Neural cell (in vitro differentiated cells): ENCODE measurements around the gene ARPC5. TPM values are rescaled to one million over a fixed set of nuclear protein-coding genes. Genes with fewer than 3 reads are reported as not detected.

Experiments used
- H2AFZ ChIP-seq: fragments of 200-600, 300-800 bp; sonication (generic), shearing (Covaris generic); 2 replicates; pipeline ENCODE4 v1.6.0; 2014; ENCODE audit warnings: low read depth, mild to moderate bottlenecking, antibody characterized with exemption, low read length, moderate library complexity
- H3F3A ChIP-seq: fragments of 200-600 bp; shearing (Covaris generic); 2 replicates; pipeline ENCODE4 v1.6.1; 2016; ENCODE audit warnings: mild to moderate bottlenecking, moderate library complexity, mixed read lengths, antibody characterized with exemption, low read length; ENCODE audit not compliant: insufficient read depth, poor library complexity, severe bottlenecking
- H3K27ac ChIP-seq: fragments of 200-600, 300-800 bp; sonication (generic), shearing (Covaris generic); 2 replicates; pipeline ENCODE4 v1.5.1; 2014; ENCODE audit warnings: mild to moderate bottlenecking, low read length, moderate library complexity
- H3K27me3 ChIP-seq: fragments of 300-800, 200-600 bp; sonication (generic), shearing (Covaris generic); 2 replicates; pipeline ENCODE4 v1.6.0; 2014; ENCODE audit warnings: mild to moderate bottlenecking, low read depth, low read length, moderate library complexity; ENCODE audit not compliant: insufficient read depth
- H3K36me3 ChIP-seq: fragments of 300-800, 200-600 bp; sonication (generic), shearing (Covaris generic); 2 replicates; pipeline ENCODE4 v1.5.1; 2014; ENCODE audit warnings: mild to moderate bottlenecking, antibody characterized with exemption, low read length, moderate library complexity; ENCODE audit not compliant: insufficient read depth
- H3K4me2 ChIP-seq: fragments of 300-800, 200-600 bp; sonication (generic), shearing (Covaris generic); 2 replicates; pipeline ENCODE4 v1.6.0; 2014; ENCODE audit warnings: mild to moderate bottlenecking, low read length
- H3K4me3 ChIP-seq: fragments of 300-800, 200-600 bp; sonication (generic), shearing (Covaris generic); 2 replicates; pipeline ENCODE4 v1.5.1; 2014; ENCODE audit warnings: mild to moderate bottlenecking, low read length, moderate library complexity
- H3K79me2 ChIP-seq: fragments of 200-600 bp; shearing (Covaris generic); replicated peaks from 2 replicates; pipeline ENCODE4 v1.6.0; 2014; ENCODE audit warnings: mild to moderate bottlenecking, low read length, moderate library complexity; ENCODE audit not compliant: insufficient read depth
- H3K9ac ChIP-seq: fragments of 300-800, 200-600 bp; sonication (generic), shearing (Covaris generic); 2 replicates; pipeline ENCODE4 v1.6.1; 2016; ENCODE audit warnings: mild to moderate bottlenecking, low read length, mixed read lengths
- H3K9me2 ChIP-seq: fragments of 200-600 bp; shearing (Covaris generic); 2 replicates; pipeline ENCODE4 v1.6.1; 2016; ENCODE audit warnings: mild to moderate bottlenecking, low read length, mixed read lengths; ENCODE audit not compliant: insufficient read depth
- H3K9me3 ChIP-seq: fragments of 200-600, 300-800 bp; sonication (generic), shearing (Covaris generic); 2 replicates; pipeline ENCODE4 v1.6.1; 2016; ENCODE audit warnings: mild to moderate bottlenecking, mixed run types, low read length, moderate library complexity, mixed read lengths
- H4K20me1 ChIP-seq: fragments of 200-600 bp; shearing (Covaris generic); 2 replicates; pipeline ENCODE4 v1.6.1; 2016; ENCODE audit warnings: mild to moderate bottlenecking, mixed run types; ENCODE audit not compliant: insufficient read depth
- CTCF ChIP-seq: fragments of 450-650 bp; IDR thresholded peaks from 2 replicates; pipeline ENCODE4 v1.5.1; 2014; ENCODE audit warnings: antibody characterized with exemption, mild to moderate bottlenecking, moderate library complexity; ENCODE audit not compliant: poor library complexity, severe bottlenecking
- EP300 ChIP-seq: fragments of 450-650 bp; conservative IDR thresholded peaks from 2 replicates; pipeline ENCODE4 v1.6.1; 2014; ENCODE audit warnings: antibody characterized with exemption, mild to moderate bottlenecking, moderate library complexity; ENCODE audit not compliant: poor library complexity, severe bottlenecking
- EZH2 ChIP-seq: fragments of 200-600, 300-800 bp; shearing (Covaris generic), sonication (generic); IDR thresholded peaks from 2 replicates; pipeline ENCODE4 v1.6.1; 2014; ENCODE audit warnings: antibody characterized with exemption, low read length, borderline replicate concordance, mild to moderate bottlenecking; ENCODE audit not compliant: insufficient read depth, poor library complexity, severe bottlenecking
- MXI1 ChIP-seq: fragments of 450-650 bp; conservative IDR thresholded peaks from 2 replicates; pipeline ENCODE4 v1.6.1; 2014; ENCODE audit warnings: antibody characterized with exemption, mild to moderate bottlenecking; ENCODE audit not compliant: poor library complexity, severe bottlenecking
- POLR2AphosphoS5 ChIP-seq: IDR thresholded peaks from 2 replicates; pipeline ENCODE4 v1.6.1; 2012
- RAD21 ChIP-seq: fragments of 450-650 bp; conservative IDR thresholded peaks from 2 replicates; pipeline ENCODE4 v1.6.1; 2014; ENCODE audit warnings: antibody characterized with exemption, mild to moderate bottlenecking, moderate library complexity
- REST ChIP-seq: IDR thresholded peaks from 2 replicates; pipeline ENCODE4 v1.6.1; 2012; ENCODE audit warnings: borderline replicate concordance
- SMC3 ChIP-seq: fragments of 450-650 bp; conservative IDR thresholded peaks from 2 replicates; pipeline ENCODE4 v1.6.1; 2014; ENCODE audit warnings: antibody characterized with exemption, mild to moderate bottlenecking, moderate library complexity; ENCODE audit not compliant: poor library complexity
- TAF1 ChIP-seq: IDR thresholded peaks from 2 replicates; pipeline ENCODE4 v1.6.1; 2012; ENCODE audit warnings: low read depth
- polyA plus RNA-seq: library from polyadenylated mRNA; depleted of rRNA; stranded (reverse); fragments of >200 nt; gene quantifications from 2 replicates; pipeline ENCODE4 v1.2.3, GENCODE V29; 2014

ARPC5 gene
- polyA plus RNA-seq, 1 donor from 2014 or later, result 197 TPM

GRCh38 chr1:183633676-183634343 is 1.8 kb downstream of the ARPC5 start:
- H3K9me2 ChIP-seq, result no peaks in the 10 kb centered on the region
- H2AFZ ChIP-seq, result no peak overlapping the region
- H3K79me2 ChIP-seq, result peaks cover 61% of the 10 kb centered on the region
- peak overlapping the region; percentile 75 for H3K4me2 ChIP-seq
- H3K9me3 ChIP-seq, result no peaks in the 10 kb centered on the region
- H3K27me3 ChIP-seq, result no peaks in the 10 kb centered on the region
- peak overlapping the region; percentile 87 for H3K27ac ChIP-seq
- no peaks in the 10 kb centered on the region for H3F3A ChIP-seq
- H3K9ac ChIP-seq, result peak overlapping the region; percentile 85
- H3K36me3 ChIP-seq, result no peaks in the 10 kb centered on the region
- no peak for TF ChIP-seq TAF1
- no peak for TF ChIP-seq REST
- TF ChIP-seq CTCF, result peak; percentile 88
- TF ChIP-seq EP300, result peak; percentile 39
- no peak for TF ChIP-seq EZH2
- peak; percentile 63 for TF ChIP-seq SMC3
- TF ChIP-seq RAD21, result no peak
- peak; percentile 51 for TF ChIP-seq MXI1
- peak; percentile 77 for TF ChIP-seq POLR2AphosphoS5
- no peaks in the 10 kb centered on the region for H4K20me1 ChIP-seq
- H3K4me3 ChIP-seq, result peak overlapping the region; percentile 82

GRCh38 chr1:183632964-183633363 is 2.6 kb downstream of the ARPC5 start:
- Histone ChIP-seq H3K4me2 (peak overlapping the region; percentile 75), H2AFZ (no peak overlapping the region), H3K4me3 (peak overlapping the region; percentile 82), H3K9ac (peak overlapping the region; percentile 66), H3K27me3 (no peaks in the 10 kb centered on the region), H3K36me3 (no peaks in the 10 kb centered on the region), H3K27ac (peak overlapping the region; percentile 87), H3K9me3 (no peaks in the 10 kb centered on the region), H4K20me1 (no peaks in the 10 kb centered on the region), H3K9me2 (no peaks in the 10 kb centered on the region), H3K79me2 (peaks cover 53% of the 10 kb centered on the region), H3F3A (no peaks in the 10 kb centered on the region)
- TF ChIP-seq RAD21 (no peak), EP300 (no peak), MXI1 (no peak), SMC3 (no peak), POLR2AphosphoS5 (no peak), TAF1 (no peak), REST (no peak)
